Measurements from ENCODE around the gene LRIG3.

LRIG3 gene

DNA sequence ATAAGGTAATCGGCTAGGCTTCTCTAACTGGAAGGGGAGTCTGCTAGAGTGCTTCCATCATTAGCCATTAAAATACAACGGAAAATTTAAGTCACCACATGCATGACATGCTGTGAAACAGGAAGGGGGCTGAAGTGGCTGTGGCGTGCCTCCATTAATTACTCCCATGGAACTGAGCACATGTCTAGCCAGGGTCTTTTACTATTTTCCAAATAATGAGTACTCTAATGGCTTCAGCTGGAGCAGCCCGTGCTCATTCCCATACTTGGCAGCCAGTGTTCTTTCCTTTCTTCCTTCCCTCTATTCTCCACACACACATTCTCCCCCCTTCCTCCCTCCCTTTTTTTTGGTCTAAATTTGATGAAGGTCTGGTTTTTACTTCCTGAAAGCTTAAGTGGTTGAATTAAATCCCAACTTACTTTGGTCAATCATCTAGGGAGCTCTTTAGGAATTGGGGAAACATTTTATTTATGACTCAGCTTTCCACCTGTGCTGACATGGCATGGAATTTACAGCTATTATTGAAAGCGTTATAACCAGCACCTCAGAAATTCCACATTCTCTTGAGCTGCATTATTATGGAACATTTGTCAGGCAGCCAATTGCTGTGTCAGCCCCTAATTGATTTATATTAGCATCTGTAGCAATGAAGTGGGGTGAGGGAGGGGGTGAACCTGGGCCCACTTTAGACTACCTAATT, 72.3 kb downstream of the LRIG3 start:
- peak; percentile 32 for DNase-seq

DNA sequence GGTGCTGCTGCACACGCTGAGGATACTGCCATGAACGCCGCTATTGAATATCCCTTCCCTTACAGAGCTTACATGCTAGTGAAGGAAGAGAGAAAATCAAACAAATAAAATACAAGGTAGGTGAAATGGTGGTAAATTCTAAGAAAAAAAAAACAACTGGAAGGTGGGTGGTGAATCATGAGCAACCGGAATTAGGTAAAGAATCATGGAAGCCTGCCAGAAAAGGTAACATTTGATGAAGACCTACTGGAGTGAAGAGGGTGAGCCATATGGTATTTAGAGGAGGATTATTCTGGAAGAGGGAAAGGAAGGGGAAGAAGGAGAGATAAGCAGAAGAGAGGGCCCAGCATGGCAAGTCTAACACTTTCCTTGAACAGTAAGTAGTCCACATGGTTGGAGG, 76.1 kb downstream of the LRIG3 start:
- no peak for DNase-seq

DNA sequence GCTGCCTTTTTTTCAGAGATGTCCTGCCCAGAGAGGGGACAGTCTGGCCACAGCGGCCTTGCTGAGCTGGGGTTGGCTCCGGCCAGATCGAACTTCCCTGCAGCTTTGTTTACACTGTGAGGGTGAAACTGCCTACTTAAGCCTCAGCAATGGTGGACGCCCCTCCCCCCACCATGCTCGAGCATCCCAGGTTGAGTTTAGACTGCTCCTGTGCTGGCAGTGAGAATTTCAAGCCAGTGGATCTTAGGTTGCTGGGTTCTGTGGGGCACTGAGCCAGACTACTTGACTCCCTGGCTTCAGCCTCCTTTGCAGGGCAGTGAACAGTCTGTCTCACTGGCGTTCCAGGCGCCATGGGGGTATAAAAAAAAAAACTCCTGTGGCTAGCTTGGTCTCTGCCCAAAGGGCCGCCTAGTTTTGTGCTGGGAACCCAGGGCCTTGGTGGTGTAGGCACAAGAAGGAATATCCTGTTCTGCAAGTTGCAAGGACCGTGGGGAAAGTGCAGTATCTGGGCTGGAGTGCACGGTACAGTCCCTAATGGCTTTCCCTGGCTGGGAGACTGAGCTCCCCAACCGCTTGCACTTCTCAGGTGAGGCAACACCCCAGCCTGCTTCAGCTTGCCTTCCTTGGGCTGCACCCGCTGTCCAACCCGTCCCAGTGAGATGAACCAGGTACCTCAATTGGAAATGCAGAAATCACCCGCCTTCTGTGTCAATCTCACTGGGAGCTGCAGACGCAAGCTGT, 79.1 kb downstream of the LRIG3 start:
- DNase-seq: no peak

DNA sequence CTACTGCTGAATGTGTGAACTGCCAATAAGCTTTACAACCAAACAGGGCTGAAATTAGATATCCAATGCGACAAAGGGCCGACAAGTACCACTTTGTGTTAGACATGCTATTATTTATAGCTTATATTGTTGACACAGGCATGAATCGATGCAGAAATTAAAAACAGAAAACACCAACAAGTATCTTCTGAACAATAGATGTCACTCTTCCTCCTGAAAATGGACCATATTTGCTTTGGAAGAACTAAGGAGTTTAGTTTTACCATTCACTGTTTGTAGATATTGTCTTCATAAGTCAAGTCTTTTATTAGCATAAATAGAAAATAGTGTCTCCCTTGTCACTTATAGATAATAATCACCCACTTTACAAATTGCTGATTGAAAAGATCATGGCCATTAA, 86.5 kb downstream of the LRIG3 start:
- DNase-seq: no peak

DNA sequence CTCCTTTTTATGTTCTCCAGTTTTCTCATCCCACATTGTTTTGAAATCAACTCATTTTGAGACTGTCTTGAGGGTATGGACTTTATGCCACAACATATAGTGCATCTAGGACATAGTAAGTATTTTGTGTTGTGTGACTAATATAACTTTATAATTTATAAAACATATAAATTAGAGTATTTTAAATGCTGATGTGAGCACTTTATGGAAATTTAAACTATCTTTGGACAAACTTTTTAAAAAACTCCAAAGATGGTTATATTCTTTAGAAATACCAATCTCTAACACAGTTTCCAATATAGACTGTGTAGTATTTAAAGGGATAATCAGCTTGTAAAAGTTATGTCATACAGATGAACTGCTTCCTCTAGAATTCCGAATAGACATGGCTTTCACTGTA, 87.4 kb downstream of the LRIG3 start:
- no peak for DNase-seq

All from NCI-H446 treated with DMSO at 0.1 percent for 48 hours (cell line).